Keratinocyte (primary cell): ENCODE data around the gene DIAPH2. TPM values are rescaled to one million over a fixed set of nuclear protein-coding genes. Genes with fewer than 3 reads are reported as not detected.

ENCODE experiments used
- DNase-seq: peaks from one replicate; pipeline ENCODE4 v3.0.0-alpha.2; 2011; ENCODE audit warnings: low read depth, missing footprints, low spot score
- FAIRE-seq: peaks from 2 replicates; lab custom pipeline; 2011; peaks lifted over from hg19 to GRCh38; lab: Jason Lieb, UNC
- H2AFZ ChIP-seq: 2 replicates; pipeline ENCODE4 v1.6.0; 2012; ENCODE audit warnings: low read length, control low read depth, inconsistent platforms; ENCODE audit not compliant: control insufficient read depth
- H3K27ac ChIP-seq: 2 replicates; pipeline ENCODE4 v1.5.1; 2011; ENCODE audit warnings: low read length; ENCODE audit not compliant: control insufficient read depth, insufficient read depth
- H3K27me3 ChIP-seq: 3 replicates; pipeline ENCODE4 v1.6.0; 2011; ENCODE audit warnings: low read length; ENCODE audit not compliant: control insufficient read depth, insufficient read depth; ENCODE audit errors: extremely low read depth
- H3K36me3 ChIP-seq, 2 experiments: 2 replicates in 1 of 2; 3 replicates in 1 of 2; pipeline ENCODE4 v1.5.1; 2011; ENCODE audit warnings: low read length in 2 of 2, mild to moderate bottlenecking in 1 of 2; ENCODE audit not compliant: control insufficient read depth in 2 of 2, insufficient read depth in 2 of 2; ENCODE audit errors: extremely low read depth in 1 of 2
- H3K4me1 ChIP-seq: 3 replicates; pipeline ENCODE4 v1.5.1; 2011; ENCODE audit warnings: low read length; ENCODE audit not compliant: control insufficient read depth, insufficient read depth; ENCODE audit errors: extremely low read depth
- H3K4me2 ChIP-seq: 3 replicates; pipeline ENCODE4 v1.6.0; 2011; ENCODE audit warnings: low read depth, low read length; ENCODE audit not compliant: control insufficient read depth, insufficient read depth; ENCODE audit errors: extremely low read depth
- H3K4me3 ChIP-seq, 3 experiments: fragments of 200-600 bp in 1 of 3; sonication (generic) in 1 of 3; 2 replicates in 2 of 3; 3 replicates in 1 of 3; pipeline ENCODE4 v1.5.1; 2011 to 2016; ENCODE audit warnings: low read length in 3 of 3, mild to moderate bottlenecking in 3 of 3, control low read depth in 2 of 3, inconsistent platforms in 1 of 3, low read depth in 1 of 3, mixed read lengths in 1 of 3, mixed run types in 1 of 3, moderate library complexity in 1 of 3; ENCODE audit not compliant: control insufficient read depth in 2 of 3, insufficient read depth in 2 of 3; ENCODE audit errors: extremely low read depth in 1 of 3
- H3K79me2 ChIP-seq: 2 replicates; pipeline ENCODE4 v1.6.0; 2012; ENCODE audit warnings: low read length; ENCODE audit not compliant: control insufficient read depth, insufficient read depth
- H3K9ac ChIP-seq: 3 replicates; pipeline ENCODE4 v1.6.0; 2011; ENCODE audit warnings: low read length; ENCODE audit not compliant: control insufficient read depth, insufficient read depth; ENCODE audit errors: extremely low read depth
- H3K9me1 ChIP-seq: 3 replicates; pipeline ENCODE4 v1.6.0; 2011; ENCODE audit warnings: low read length; ENCODE audit not compliant: control insufficient read depth, insufficient read depth; ENCODE audit errors: extremely low read depth
- H3K9me3 ChIP-seq: 2 replicates; pipeline ENCODE4 v1.5.1; 2012; ENCODE audit warnings: low read depth, low read length; ENCODE audit not compliant: control insufficient read depth
- H4K20me1 ChIP-seq: 3 replicates; pipeline ENCODE4 v1.6.0; 2011; ENCODE audit warnings: low read length; ENCODE audit not compliant: control insufficient read depth, insufficient read depth; ENCODE audit errors: extremely low read depth
- CTCF ChIP-seq, 3 experiments: IDR thresholded peaks in 1 of 3; conservative IDR thresholded peaks in 1 of 3; optimal IDR thresholded peaks in 1 of 3; 2 replicates in 2 of 3; 3 replicates in 1 of 3; pipeline versions ENCODE3 to v1.5.1; 2011; ENCODE audit warnings: low read length in 3 of 3, mild to moderate bottlenecking in 3 of 3, moderate library complexity in 2 of 3, control low read depth in 1 of 3, inconsistent platforms in 1 of 3; ENCODE audit not compliant: insufficient read depth in 2 of 3; ENCODE audit errors: extremely low read depth in 1 of 3
- EZH2 ChIP-seq: IDR thresholded peaks from one replicate; pipeline ENCODE4 v1.6.1; 2012; ENCODE audit warnings: inconsistent platforms, mild to moderate bottlenecking, low read length, moderate library complexity
- dilution Hi-C: fragments of 300-500 bp; cut with MboI; formaldehyde crosslinking; loops from one replicate; pipeline ENCODE4 v1.7.0; 2020; ENCODE audit warnings: low sequenced_read_pairs; ENCODE audit not compliant: extremely low pct_ligation_motif_present
- polyA plus RNA-seq, 5 experiments: library from polyadenylated mRNA; depleted of rRNA in 3 of 5; stranded (reverse) in 3 of 5; stranded (forward) in 1 of 5; unstranded in 1 of 5; fragments of >200 nt; gene quantifications; 1 replicate in 1 of 5; 2 replicates in 3 of 5; 3 replicates in 1 of 5; pipeline versions ENCODE4 v1.2.1 to v1.2.3, GENCODE V29; 2011 to 2012; ENCODE audit warnings: missing spikeins in 2 of 5, low read depth in 1 of 5, low replicate concordance in 1 of 5

Gene DIAPH2
- polyA plus RNA-seq, 1 donor (not counting 4 experiments of a cell fraction or from before 2014, with no cell fraction given), result 7.4 TPM

GRCh38 chrX:96692890-96693289 is 8.2 kb downstream of the DIAPH2 start:
- no peak for FAIRE-seq

GRCh38 chrX:96693407-96693806 is 8.8 kb downstream of the DIAPH2 start:
- H3K9me1 ChIP-seq, result no peaks in the 10 kb centered on the region
- no peak overlapping the region for H3K9ac ChIP-seq
- H4K20me1 ChIP-seq, result no peaks in the 10 kb centered on the region
- H3K9me3 ChIP-seq, result no peaks in the 10 kb centered on the region
- H3K4me1 ChIP-seq, result no peaks in the 10 kb centered on the region
- H2AFZ ChIP-seq, result no peak overlapping the region
- no peak overlapping the region for H3K27ac ChIP-seq
- DNase-seq, result no peak
- no peaks in the 10 kb centered on the region for H3K27me3 ChIP-seq
- dilution Hi-C loops, result no loop called here
- no peaks in the 10 kb centered on the region for H3K36me3 ChIP-seq
- no peak overlapping the region for H3K4me3 ChIP-seq
- H3K4me2 ChIP-seq, result no peak overlapping the region
- TF ChIP-seq CTCF (optimal IDR thresholded peaks at IDR 0.05 in 1 of 3, IDR thresholded peaks at IDR 0.05 in 1 of 3, conservative IDR thresholded peaks at IDR 0.05 in 1 of 3; ENCODE audit: extremely low read depth in 1 of 3, insufficient read depth in 2 of 3, low read length in 3 of 3) (no peak), EZH2 (no peak)
- peaks cover 4% of the 10 kb centered on the region for H3K79me2 ChIP-seq
- no peak for FAIRE-seq

More at GRCh38 chrX:96692890-96693289, 8.2 kb downstream of the DIAPH2 start:
- H3K4me3 ChIP-seq, result no peak overlapping the region
- no peak overlapping the region for H3K9ac ChIP-seq
- no peaks in the 10 kb centered on the region for H3K4me1 ChIP-seq
- H3K36me3 ChIP-seq, result no peaks in the 10 kb centered on the region
- H3K4me2 ChIP-seq, result no peak overlapping the region
- dilution Hi-C loops, result no loop called here
- TF ChIP-seq EZH2 (no peak), CTCF (optimal IDR thresholded peaks at IDR 0.05 in 1 of 3, IDR thresholded peaks at IDR 0.05 in 1 of 3, conservative IDR thresholded peaks at IDR 0.05 in 1 of 3; ENCODE audit: extremely low read depth in 1 of 3, insufficient read depth in 2 of 3, low read length in 3 of 3) (no peak)
- no peaks in the 10 kb centered on the region for H3K9me1 ChIP-seq
- no peak overlapping the region for H3K27ac ChIP-seq
- H3K27me3 ChIP-seq, result no peaks in the 10 kb centered on the region
- no peak overlapping the region for H2AFZ ChIP-seq
- DNase-seq, result no peak
- no peaks in the 10 kb centered on the region for H4K20me1 ChIP-seq
- no peaks in the 10 kb centered on the region for H3K9me3 ChIP-seq
- H3K79me2 ChIP-seq, result peaks cover 5% of the 10 kb centered on the region
